Measurements from ENCODE around the gene CYLD.

The CYLD gene

DNA sequence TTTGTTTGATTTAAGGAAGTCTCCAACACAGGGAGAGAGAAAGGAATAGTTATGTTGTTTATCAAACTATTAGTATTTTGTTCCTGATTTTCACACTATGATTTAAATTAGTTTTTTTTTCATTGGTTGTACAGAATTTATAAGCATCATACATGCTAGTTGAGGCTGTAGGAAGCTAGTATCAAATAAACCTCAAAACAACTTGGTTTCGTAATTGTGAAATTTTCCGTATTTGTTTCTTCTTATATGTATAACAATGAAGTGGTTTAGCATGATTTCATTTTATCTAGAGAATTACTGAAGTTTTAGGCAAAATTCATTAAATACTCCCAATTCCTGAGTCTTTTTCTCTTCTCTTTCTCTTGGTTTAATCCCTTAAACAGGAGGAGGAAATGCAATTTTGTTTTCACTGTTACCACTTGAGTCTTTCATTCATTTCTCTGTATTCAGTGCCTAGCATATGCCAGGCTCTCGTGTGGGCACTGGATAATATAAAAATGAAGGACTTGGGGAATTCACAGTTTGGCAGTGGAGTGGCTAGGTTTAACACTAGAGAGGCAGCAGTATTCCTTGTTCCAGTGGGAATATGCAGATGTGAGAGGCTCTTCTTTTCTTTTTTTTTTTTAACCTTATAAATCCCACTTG lies 1.8 kb downstream of the CYLD start:
- no peak overlapping the region for H3K4me3 ChIP-seq (ENCODE audit: low read depth, low read length)
- in situ Hi-C loops (cut with HindIII; ENCODE audit: low pct_ligation_motif_present, low sequenced_read_pairs), result no loop called here
- no peaks in the 10 kb centered on the region for H3K36me3 ChIP-seq (replicated peaks)
- DNase-seq, result no peak
- H3K27me3 ChIP-seq (replicated peaks), result no peaks in the 10 kb centered on the region
- H3K27ac ChIP-seq, result no peak overlapping the region
- TF ChIP-seq, protein P1, sequence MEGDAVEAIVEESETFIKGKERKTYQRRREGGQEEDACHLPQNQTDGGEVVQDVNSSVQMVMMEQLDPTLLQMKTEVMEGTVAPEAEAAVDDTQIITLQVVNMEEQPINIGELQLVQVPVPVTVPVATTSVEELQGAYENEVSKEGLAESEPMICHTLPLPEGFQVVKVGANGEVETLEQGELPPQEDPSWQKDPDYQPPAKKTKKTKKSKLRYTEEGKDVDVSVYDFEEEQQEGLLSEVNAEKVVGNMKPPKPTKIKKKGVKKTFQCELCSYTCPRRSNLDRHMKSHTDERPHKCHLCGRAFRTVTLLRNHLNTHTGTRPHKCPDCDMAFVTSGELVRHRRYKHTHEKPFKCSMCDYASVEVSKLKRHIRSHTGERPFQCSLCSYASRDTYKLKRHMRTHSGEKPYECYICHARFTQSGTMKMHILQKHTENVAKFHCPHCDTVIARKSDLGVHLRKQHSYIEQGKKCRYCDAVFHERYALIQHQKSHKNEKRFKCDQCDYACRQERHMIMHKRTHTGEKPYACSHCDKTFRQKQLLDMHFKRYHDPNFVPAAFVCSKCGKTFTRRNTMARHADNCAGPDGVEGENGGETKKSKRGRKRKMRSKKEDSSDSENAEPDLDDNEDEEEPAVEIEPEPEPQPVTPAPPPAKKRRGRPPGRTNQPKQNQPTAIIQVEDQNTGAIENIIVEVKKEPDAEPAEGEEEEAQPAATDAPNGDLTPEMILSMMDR (IDR thresholded peaks at IDR 0.05; ENCODE audit: low read depth, low read length, missing control alignments), result no peak

DNA sequence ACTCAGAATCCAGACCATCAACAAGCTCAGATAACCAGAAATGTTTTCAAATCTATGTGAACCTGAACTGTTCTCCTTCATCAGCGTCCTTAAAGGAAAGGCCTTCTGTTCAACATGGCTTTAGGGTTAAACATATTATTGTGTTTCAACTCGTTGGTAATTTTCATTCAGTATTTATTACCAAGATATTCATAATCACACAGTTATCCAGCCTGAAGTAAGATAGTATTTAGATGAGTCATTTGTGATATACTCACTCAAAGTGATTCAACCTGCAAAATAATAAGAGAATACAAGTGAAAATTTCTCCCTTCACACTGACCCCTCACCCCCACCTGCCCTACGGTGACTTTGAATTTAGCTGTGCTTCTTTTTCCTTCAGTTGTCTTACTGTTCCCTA lies 3.0 kb downstream of the CYLD start:
- in situ Hi-C loops (cut with HindIII; ENCODE audit: low pct_ligation_motif_present, low sequenced_read_pairs), result no loop called here
- Histone ChIP-seq H3K27ac (no peak overlapping the region), H3K4me3 (ENCODE audit: low read depth, low read length) (no peak overlapping the region)

DNA sequence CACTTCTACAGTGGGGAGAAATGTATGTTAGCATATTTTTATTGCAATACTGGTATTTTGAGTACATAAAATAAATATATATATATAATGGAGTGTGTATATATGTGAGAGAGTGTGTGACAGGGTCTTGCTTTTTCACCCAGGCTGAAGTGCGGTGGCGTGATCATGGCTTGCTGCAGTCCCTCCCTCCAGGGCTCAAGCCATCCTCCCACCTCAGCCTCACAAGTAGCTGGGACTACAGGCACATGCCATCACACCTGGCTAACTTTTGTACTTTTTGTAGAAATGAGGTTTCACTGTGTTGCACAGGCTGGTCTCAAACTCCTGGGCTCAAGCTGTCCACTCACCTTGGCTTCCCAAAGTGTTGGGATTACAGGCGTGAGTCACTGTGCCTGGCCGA lies 4.1 kb downstream of the CYLD start:
- H3K27ac ChIP-seq, result no peak overlapping the region
- H3K36me3 ChIP-seq (replicated peaks), result no peaks in the 10 kb centered on the region
- no peaks in the 10 kb centered on the region for H3K27me3 ChIP-seq (replicated peaks)
- TF ChIP-seq, protein P1 (IDR thresholded peaks at IDR 0.05; ENCODE audit: low read depth, low read length, missing control alignments), result no peak
- in situ Hi-C loops (cut with HindIII; ENCODE audit: low pct_ligation_motif_present, low sequenced_read_pairs), result no loop called here
- DNase-seq, result no peak
- H3K4me3 ChIP-seq (ENCODE audit: low read depth, low read length), result no peak overlapping the region

More for the DNA sequence above, 3.0 kb downstream of the CYLD start:
- no peak for DNase-seq
- Histone ChIP-seq H3K27me3 (replicated peaks) (no peaks in the 10 kb centered on the region), H3K36me3 (replicated peaks) (no peaks in the 10 kb centered on the region)
- TF ChIP-seq, protein P1 (IDR thresholded peaks at IDR 0.05; ENCODE audit: low read depth, low read length, missing control alignments), result no peak

DNA sequence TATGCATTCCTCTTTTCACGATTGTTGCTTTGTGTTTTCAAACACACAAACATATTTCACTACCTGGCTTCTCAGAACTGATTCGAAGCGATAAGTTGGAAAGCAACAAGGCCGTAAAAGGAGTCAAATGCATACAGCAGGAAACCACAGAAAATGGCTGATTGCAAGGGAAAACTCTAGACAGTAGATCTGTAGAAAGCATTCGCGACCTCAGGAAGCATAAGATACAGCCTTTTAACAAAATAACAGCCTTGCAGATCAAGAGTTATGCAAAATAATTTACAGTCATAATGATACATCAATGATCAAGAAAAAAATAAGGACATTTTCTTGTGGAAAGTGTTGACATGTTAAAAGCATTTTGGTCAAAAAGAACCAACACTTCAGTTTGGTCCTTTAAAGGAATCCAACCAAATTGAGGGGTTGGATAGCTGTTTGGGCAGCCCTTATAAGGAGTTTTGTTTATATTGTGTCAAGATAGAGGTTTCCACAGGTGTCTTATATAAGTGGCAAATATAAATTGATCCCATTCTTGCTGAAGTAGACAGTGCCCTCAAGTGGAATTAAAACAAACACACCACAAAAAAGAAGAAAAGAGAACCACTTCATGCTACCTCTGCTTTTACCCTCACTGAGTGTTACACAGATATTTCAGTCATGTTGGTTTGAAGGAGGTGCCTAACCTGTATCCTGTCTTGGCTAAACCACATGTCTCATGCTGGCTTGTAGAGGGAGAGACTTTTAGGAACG lies 5.5 kb downstream of the CYLD start:
- DNase-seq, result no peak
- no peak overlapping the region for H3K27ac ChIP-seq
- TF ChIP-seq, protein P1 (IDR thresholded peaks at IDR 0.05; ENCODE audit: low read depth, low read length, missing control alignments), result no peak
- peaks cover under 1% of the 10 kb centered on the region for H3K36me3 ChIP-seq (replicated peaks)
- H3K4me3 ChIP-seq (ENCODE audit: low read depth, low read length), result no peak overlapping the region
- in situ Hi-C loops (cut with HindIII; ENCODE audit: low pct_ligation_motif_present, low sequenced_read_pairs), result no loop called here
- H3K27me3 ChIP-seq (replicated peaks), result no peaks in the 10 kb centered on the region

DNA sequence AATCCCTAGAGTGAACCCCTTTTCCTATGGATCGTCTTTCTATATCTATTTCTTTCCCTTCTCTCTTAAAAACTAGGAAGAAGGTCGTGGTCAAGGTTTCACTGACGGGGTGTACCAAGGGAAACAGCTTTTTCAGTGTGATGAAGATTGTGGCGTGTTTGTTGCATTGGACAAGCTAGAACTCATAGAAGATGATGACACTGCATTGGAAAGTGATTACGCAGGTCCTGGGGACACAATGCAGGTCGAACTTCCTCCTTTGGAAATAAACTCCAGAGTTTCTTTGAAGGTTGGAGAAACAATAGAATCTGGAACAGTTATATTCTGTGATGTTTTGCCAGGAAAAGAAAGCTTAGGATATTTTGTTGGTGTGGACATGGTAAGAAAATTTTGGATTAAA lies 9.6 kb downstream of the CYLD start:
- no peaks in the 10 kb centered on the region for H3K27me3 ChIP-seq (replicated peaks)
- peaks cover 9% of the 10 kb centered on the region for H3K36me3 ChIP-seq (replicated peaks)
- in situ Hi-C loops (cut with HindIII; ENCODE audit: low pct_ligation_motif_present, low sequenced_read_pairs), result no loop called here
- TF ChIP-seq, protein P1 (IDR thresholded peaks at IDR 0.05; ENCODE audit: low read depth, low read length, missing control alignments), result no peak
- DNase-seq, result no peak
- H3K27ac ChIP-seq, result no peak overlapping the region
- no peak overlapping the region for H3K4me3 ChIP-seq (ENCODE audit: low read depth, low read length)
